ENCODE measurements around the gene OTOS. TPM values are rescaled to one million over a fixed set of nuclear protein-coding genes. Genes with fewer than 3 reads are reported as not detected.

Gene OTOS
- total RNA-seq, 1 experiment from 2014 or later: 1.7 TPM

GRCh38 chr2:240153418-240153817 is 13.0 kb upstream of the OTOS start:
- no peak for DNase-seq (ENCODE audit: low read depth)

- DNase-seq (ENCODE audit: low read depth): no peak
Measured at GRCh38 chr2:240151477-240152031, 11.1 kb upstream of the OTOS start.

GRCh38 chr2:240149943-240150784 is 9.7 kb upstream of the OTOS start:
- no peak for DNase-seq (ENCODE audit: low read depth)

- DNase-seq (ENCODE audit: low read depth): peak; percentile 6
Measured at GRCh38 chr2:240147911-240148587, 7.6 kb upstream of the OTOS start.

- DNase-seq (ENCODE audit: low read depth): no peak
Measured at GRCh38 chr2:240147382-240147781, 6.9 kb upstream of the OTOS start.

DNA sequence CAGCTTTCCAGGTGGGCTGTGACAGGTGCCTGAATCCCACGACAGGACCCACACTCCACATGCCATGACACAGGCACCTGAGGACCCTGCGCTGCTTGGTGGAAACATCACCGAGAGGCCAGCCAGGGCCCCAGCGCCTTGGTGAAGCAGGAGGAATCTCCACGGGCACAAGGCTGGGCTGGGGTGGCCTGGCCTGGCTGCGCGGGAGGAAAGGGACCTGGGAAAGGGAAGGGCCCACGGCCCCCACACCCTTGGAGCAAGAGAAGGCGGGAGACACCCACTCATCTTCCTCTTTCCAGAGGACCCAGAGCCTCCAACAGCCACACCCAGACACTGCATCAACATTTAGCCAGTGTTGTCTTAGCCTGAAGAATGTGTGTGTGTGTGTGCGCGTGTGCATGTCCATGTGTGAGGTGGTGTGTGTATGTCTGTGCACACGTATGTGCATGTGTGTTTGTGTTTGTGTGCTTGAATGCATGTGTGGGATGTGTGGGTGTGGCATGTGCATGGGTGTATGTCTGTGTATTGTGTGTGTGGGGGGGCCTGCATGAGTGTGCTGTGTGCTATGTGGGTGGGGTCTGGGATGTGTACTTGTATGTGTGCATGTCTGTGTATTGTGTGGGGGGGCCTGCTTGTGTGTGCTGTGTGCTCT is 6.3 kb upstream of the OTOS start:
- DNase-seq (ENCODE audit: low read depth): no peak

- DNase-seq (ENCODE audit: low read depth): no peak
Measured at GRCh38 chr2:240146141-240146561, 5.7 kb upstream of the OTOS start.

DNA sequence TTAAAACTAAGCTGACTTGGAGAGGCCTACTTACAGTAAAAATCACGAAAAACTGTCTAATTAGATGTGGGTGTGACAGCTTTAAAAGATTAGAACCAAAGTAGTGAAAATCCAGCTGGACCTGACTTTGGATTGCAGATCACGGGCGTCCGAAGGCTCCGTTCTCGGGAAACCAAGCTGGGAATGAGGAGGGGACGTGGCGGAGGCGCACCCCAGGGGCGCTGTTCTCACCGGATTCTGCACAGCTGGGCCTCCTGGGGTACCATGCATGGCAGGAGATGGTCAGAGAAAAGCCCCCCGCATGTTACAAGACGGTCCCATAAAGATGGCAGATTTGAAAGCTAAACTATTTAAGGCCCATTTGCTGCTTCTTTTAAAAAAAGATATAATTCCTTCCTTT is 5.0 kb upstream of the OTOS start:
- DNase-seq (ENCODE audit: low read depth): no peak

DNA sequence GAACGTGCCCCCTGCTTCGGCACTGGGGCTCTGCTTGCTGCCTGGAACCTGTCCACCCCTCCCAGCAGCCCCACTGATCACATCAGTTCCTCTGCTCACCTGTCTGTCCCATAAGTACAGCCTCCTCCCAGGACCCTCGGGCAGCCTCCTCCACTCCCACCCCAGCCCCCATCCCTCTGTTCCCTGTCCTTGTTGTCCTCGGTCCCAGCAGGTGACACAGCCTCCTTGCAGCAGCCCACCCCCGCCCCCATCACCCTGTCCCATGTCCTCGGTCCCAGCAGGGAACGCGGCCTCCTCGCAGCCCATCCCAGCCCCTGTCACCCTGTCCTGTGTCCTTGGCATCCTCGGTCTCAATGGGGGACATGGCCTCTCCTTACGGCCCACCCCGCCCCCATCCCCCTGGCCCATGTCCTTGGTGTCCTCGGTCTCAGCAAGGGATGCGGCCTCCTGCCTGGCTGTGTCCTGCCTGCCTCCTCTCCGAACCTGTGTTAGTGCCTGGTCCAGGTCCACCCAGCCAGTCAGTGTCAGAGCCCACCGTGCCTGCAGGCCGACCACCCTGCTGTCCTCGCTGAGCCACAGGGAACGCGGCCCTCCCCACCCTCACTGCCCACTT is 4.3 kb upstream of the OTOS start:
- no peak for DNase-seq (ENCODE audit: low read depth)

DNA sequence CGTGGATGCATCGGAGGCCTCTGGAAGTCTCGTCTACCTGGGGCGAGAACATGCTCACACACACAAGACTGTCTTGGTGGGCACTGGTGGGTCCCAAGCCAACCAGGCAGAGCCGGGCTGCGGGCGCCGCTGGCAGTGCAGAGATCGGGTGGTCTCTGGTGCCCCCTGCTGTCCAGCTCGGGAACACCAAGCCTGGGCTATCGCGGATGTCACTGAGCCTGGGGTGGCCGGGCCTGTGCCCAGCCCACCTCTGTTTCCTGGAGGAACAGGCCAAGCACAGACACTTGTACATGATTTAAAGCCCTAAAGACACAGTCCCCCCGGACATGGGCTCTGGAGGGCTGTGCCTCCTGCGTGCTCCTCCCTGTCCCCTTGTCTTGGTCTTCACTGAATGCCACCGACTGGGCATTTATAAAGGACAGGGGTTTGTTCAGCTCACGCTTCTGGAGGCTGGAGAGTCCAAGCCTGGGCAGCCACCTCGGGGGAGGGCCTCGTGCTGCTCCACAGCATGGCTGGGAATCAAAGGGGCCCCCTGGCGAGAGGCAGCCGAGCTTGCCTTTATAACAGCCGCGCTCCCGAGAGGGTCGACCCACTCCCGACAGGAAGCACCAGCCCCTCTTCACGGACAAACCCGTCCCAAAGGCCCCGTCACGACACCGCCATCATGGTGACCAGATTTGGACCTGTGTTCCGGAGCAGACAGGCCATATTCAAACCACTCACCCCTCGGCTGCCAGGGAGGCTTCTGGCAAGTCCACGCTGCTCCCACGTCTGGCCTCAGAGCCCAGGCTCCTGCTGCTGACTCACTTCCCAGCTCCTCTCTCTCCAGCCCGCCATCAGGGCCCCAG is 3.6 kb upstream of the OTOS start:
- DNase-seq (ENCODE audit: low read depth): peak; percentile 42

- DNase-seq (ENCODE audit: low read depth): no peak
Measured at GRCh38 chr2:240143276-240143675, 2.8 kb upstream of the OTOS start.

DNA sequence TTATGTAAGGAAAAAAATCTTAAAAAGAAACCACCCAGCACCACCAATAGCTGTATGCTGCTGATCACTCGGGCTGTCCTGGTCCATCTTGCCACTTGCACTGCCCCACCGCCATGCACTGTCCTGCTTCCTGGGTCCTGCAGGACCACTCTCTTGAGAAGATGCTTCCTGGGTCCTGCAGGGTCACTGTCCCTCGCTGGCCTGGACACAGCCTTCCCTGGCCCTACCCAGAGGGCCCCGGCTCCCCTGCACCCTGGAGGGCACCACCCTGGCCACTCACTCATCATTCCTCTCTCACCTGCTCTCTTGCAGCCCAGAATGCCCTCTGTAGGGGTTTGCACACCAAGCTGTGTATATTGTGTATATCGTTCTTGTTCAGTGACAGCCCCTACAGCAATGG is 2.4 kb upstream of the OTOS start:
- DNase-seq (ENCODE audit: low read depth): no peak

GRCh38 chr2:240142256-240142775 is 1.9 kb upstream of the OTOS start:
- DNase-seq (ENCODE audit: low read depth): no peak

- DNase-seq (ENCODE audit: low read depth): no peak
Measured at GRCh38 chr2:240141736-240142135, 1.3 kb upstream of the OTOS start.

- no peak for DNase-seq (ENCODE audit: low read depth)
Measured at GRCh38 chr2:240140920-240141319, 462 bp upstream of the OTOS start.

DNA sequence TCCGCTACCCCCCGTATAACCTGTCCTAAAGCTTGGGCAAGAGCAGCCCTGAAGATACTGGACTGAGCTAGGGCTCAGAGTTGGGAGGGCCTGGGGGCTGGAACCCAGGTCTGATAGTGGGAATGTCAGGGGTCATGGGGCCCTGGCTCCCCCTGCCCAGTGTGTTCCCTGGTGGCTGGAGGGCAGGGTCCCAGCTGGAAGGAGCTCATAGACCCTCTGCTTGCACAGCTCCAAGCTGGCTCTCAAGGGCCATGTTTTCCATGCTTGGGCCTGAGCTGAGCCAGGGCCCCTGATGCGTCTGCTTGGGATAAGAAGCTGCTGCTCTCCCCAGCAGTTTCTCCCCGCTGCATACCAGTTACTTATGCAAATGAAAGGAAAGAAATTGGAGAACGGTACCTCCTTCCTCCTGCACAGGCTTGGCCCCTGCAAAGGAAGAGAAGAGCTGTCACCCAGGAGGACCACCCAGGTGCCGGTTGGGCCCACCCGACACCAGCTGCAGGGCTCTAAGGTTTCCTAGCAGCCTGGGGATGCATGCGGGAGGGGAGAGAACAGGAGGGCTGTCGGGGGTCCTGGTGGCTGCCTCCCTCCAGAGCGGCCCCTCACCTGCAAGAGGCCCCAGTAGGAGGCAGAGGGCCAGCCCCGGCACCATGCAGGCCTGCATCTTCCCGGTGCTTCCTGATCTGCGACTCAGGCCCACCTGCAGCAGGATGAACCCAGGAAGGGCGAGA is 628 bp downstream of the OTOS start:
- no peak for DNase-seq (ENCODE audit: low read depth)

DNA sequence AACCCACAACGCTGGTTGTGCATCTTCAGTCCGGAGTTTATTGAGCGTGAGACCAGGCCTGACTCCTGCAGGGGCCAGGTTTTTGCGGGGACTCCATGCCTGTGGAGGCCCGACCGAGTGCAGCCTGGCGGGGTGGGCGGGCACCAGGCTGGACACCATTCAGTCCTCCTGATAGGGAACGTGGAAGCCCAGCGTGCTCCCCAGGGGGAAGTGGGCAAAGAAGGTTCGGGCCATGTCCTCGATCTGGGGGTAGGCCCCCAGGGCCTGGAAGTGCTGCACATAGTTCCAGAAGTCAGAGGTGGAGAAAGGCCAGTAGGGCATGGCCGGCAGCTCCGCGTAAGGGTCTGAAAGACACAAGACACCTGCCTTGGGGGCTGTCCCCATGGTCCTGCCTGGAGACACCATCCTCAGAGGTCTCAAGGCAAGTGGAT is 1.4 kb downstream of the OTOS start:
- no peak for DNase-seq (ENCODE audit: low read depth)

- no peak for DNase-seq (ENCODE audit: low read depth)
Measured at GRCh38 chr2:240138254-240138984, 2.0 kb downstream of the OTOS start.

- DNase-seq (ENCODE audit: low read depth): no peak
Measured at GRCh38 chr2:240137596-240138253, 2.7 kb downstream of the OTOS start.

All from RPMI7951 (cell line).